ENCODE results near the gene NDUFS4. TPM values are rescaled to one million over a fixed set of nuclear protein-coding genes. Genes with fewer than 3 reads are reported as not detected.

Gene NDUFS4
- total RNA-seq, 1 experiment from 2014 or later = 84.1 TPM

DNA sequence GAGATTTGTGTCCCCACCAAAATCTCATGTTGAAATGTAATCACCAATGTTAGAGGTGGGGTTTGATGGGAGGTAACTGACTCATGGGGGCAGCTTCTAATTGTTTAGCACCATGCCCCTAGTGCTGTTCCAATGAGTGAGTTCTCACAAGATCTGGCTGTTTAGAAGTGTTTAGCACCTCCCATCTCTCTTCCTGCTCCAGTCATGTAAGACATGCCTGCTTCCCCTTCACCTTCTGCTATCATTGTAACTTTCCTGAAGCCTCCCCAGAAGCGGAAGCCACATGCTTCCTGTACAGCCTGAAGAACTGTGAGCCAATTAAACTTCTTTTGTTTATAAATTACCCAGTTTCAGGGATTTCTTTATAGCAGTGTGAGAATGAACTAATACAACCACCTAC, 170.5 kb downstream of the NDUFS4 start:
- POLR2A ChIA-PET (ENCODE audit: unreplicated experiment) = no interaction called here
- CTCF ChIA-PET = no interaction called here
- no TSS peak for BruUV-seq (replicated peaks)
- no peak for DNase-seq
- Histone ChIP-seq H4K20me1 (ENCODE audit: insufficient read depth) (no peaks in the 10 kb centered on the region), H3K27me3 (ENCODE audit: insufficient read depth, low read depth) (no peaks in the 10 kb centered on the region), H3K9me2 (ENCODE audit: insufficient read depth) (no peaks in the 10 kb centered on the region), H3K9me3 (ENCODE audit: insufficient read depth, low read depth) (no peaks in the 10 kb centered on the region), H3K79me2 (ENCODE audit: low read depth) (no peaks in the 10 kb centered on the region), H2AFZ (no peak overlapping the region), H3K4me3 (no peak overlapping the region), H3K27ac (no peak overlapping the region), H3F3A (ENCODE audit: insufficient read depth, low read depth) (no peaks in the 10 kb centered on the region), H3K4me1 (replicated peaks; ENCODE audit: insufficient read depth) (no peaks in the 10 kb centered on the region), H3K4me2 (no peak overlapping the region), H3K36me3 (ENCODE audit: low read depth) (no peaks in the 10 kb centered on the region)
- TF ChIP-seq, protein P1, sequence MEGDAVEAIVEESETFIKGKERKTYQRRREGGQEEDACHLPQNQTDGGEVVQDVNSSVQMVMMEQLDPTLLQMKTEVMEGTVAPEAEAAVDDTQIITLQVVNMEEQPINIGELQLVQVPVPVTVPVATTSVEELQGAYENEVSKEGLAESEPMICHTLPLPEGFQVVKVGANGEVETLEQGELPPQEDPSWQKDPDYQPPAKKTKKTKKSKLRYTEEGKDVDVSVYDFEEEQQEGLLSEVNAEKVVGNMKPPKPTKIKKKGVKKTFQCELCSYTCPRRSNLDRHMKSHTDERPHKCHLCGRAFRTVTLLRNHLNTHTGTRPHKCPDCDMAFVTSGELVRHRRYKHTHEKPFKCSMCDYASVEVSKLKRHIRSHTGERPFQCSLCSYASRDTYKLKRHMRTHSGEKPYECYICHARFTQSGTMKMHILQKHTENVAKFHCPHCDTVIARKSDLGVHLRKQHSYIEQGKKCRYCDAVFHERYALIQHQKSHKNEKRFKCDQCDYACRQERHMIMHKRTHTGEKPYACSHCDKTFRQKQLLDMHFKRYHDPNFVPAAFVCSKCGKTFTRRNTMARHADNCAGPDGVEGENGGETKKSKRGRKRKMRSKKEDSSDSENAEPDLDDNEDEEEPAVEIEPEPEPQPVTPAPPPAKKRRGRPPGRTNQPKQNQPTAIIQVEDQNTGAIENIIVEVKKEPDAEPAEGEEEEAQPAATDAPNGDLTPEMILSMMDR (conservative IDR thresholded peaks at IDR 0.05) = no peak
- no peak for TF ChIP-seq EZH2 (IDR thresholded peaks at IDR 0.05; ENCODE audit: low read depth)
- intact Hi-C loops (cut with micrococcal nuclease; ENCODE audit: unreplicated experiment) = no loop called here

Other genes starting within 250 kb of the NDUFS4 start
- gene FST, start 80.0 kb upstream of the NDUFS4 start, total RNA-seq (2021) = 0.63 and 0.65 TPM in 2 replicates

Data from PC-9 (cell line).